ENCODE data around the gene TSSC4. TPM values are rescaled to one million over a fixed set of nuclear protein-coding genes. Genes with fewer than 3 reads are reported as not detected.

The TSSC4 gene
- total RNA-seq, 4 donors from 2014 or later = 13.3 to 38.9 (median 36.0) TPM

DNA sequence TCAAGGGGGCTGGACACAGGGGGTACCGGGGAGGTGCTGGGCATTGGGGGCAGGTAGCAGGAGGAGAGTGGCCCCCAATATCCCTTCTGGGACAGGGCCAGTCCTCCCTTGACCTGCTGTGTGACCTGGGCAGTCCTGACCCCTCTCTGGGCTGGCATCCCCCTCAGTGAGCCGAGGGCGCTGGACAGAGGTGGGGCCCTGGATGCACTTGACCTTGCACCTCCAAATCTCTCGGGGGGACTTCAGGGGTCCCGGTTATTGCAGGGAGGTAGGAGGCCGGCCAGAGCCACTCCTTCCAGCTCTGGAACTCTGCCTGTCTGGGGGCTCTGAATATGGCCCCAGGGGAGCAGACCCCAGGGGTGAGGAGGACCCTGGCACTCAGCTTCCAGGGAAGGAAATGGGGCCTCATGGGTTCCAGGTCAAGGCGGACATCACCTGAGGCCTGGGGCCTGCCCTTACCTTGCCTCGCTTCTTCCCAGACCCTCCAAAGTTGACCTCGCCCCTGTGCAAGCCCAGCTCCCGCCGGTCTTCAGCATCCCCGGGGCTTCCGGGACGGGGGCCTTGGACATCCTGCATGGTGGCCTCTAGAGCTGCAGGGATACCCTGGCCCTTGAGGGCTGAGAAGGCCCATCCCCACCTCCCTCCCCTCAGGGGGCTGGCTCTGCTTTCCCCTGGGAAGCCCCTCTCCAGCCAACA lies 22.1 kb downstream of the TSSC4 start:
- Histone ChIP-seq H3K36me3 (no peaks in the 10 kb centered on the region), H3K4me1 (peaks cover 9 to 18% (median 12%) of the 10 kb centered on the region in 4 donors), H3K4me3 (no peak overlapping the region), H3K9me3 (no peaks in the 10 kb centered on the region), H3K27ac (no peak overlapping the region), H3K27me3 (peaks cover 40% of the 10 kb centered on the region)
- in situ Hi-C loops (cut with MboI; ENCODE audit: low pct_ligation_motif_present in 1 of 4, low pct_unique_long_range_greater_than_20kb in 1 of 4, low sequenced_read_pairs in 3 of 4) = loop anchor here in 3 of 4 donors (10.0 to 25.0 kb wide), 7 partner anchors 108 to 472 kb away; no protein-coding TSS in a partner anchor
- 41% methylated on average over 6 of the region's 14 CpGs; no CpG with 5 or more reads in 1 of the 2 donors for WGBS, 2 donors (ENCODE audit: low coverage in 1 of 2)
- DNase-seq = no peak
- TF ChIP-seq POLR2AphosphoS5 (IDR thresholded peaks at IDR 0.05) = no peak
- intact Hi-C loops (cut with DNase I; ENCODE audit: low total_unique reads) = loop anchor here (10.0 kb wide), 1 partner anchor 472 kb away; no protein-coding TSS in a partner anchor

DNA sequence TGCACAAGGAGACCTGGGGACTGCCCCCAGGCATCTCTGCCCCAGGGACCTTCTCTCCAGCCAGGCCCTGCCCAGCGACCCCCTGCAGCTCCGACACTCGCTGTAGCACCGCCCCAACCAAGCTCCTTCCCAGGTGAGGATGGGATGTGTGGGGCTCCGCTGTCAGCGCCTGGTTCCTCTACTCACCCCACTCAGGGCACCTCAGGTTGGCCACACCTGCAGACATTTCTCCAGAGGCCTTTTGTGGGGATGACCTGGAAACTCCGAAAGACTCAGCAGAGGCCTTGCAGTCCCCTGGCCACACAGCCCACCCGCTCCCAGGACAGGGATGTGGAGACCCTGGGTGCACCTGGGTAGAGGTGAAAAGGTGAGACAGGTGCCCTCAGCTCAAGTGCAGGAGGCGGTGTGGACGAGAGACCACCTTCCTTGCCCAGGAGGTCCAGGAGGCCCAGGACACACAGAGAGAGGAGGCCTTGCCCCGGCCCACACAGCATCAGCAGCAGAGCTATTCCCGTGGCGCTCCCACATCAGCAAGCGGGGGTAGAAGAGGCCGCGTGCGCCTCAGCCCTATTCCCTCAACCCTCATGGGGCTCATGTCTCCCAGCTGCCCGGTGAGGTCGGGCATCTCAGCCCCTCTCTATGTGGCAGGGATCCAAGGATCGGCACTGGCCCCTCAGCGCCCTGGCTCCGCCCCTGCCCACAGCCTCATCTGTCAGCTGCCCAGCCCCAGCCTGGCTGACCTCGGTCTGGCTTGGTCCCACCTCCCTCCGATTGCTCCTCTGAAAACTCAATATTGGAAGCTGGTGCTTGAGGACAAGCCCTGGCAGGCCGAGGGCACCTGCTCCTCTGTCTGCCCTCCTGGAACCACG lies 22.8 kb downstream of the TSSC4 start:
- WGBS, 2 donors (ENCODE audit: low coverage in 1 of 2) = 68% methylated on average over 19 of the region's 26 CpGs; no CpG with 5 or more reads in 1 of the 2 donors
- no peak for TF ChIP-seq POLR2A (IDR thresholded peaks at IDR 0.05)
- TF ChIP-seq, protein P1, sequence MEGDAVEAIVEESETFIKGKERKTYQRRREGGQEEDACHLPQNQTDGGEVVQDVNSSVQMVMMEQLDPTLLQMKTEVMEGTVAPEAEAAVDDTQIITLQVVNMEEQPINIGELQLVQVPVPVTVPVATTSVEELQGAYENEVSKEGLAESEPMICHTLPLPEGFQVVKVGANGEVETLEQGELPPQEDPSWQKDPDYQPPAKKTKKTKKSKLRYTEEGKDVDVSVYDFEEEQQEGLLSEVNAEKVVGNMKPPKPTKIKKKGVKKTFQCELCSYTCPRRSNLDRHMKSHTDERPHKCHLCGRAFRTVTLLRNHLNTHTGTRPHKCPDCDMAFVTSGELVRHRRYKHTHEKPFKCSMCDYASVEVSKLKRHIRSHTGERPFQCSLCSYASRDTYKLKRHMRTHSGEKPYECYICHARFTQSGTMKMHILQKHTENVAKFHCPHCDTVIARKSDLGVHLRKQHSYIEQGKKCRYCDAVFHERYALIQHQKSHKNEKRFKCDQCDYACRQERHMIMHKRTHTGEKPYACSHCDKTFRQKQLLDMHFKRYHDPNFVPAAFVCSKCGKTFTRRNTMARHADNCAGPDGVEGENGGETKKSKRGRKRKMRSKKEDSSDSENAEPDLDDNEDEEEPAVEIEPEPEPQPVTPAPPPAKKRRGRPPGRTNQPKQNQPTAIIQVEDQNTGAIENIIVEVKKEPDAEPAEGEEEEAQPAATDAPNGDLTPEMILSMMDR (IDR thresholded peaks at IDR 0.05) = no peak
- no peak for TF ChIP-seq POLR2AphosphoS5 (IDR thresholded peaks at IDR 0.05)
- no peak for TF ChIP-seq EP300 (IDR thresholded peaks at IDR 0.05; ENCODE audit: low read depth)
- in situ Hi-C loops (cut with MboI; ENCODE audit: low pct_ligation_motif_present in 1 of 4, low pct_unique_long_range_greater_than_20kb in 1 of 4, low sequenced_read_pairs in 3 of 4) = loop anchor here in 3 of 4 donors (10.0 to 25.0 kb wide), 7 partner anchors 109 to 471 kb away; no protein-coding TSS in a partner anchor
- no peaks in the 10 kb centered on the region for H3K36me3 ChIP-seq
- no peak overlapping the region for H3K27ac ChIP-seq
- no peaks in the 10 kb centered on the region for H3K9me3 ChIP-seq
- no peak for DNase-seq
- intact Hi-C loops (cut with DNase I; ENCODE audit: low total_unique reads) = loop anchor here (10.0 kb wide), 1 partner anchor 471 kb away; no protein-coding TSS in a partner anchor
- peaks cover 40% of the 10 kb centered on the region for H3K27me3 ChIP-seq
- no peak overlapping the region for H3K4me3 ChIP-seq
- H3K4me1 ChIP-seq = peaks cover 9 to 20% (median 12%) of the 10 kb centered on the region in 4 donors

DNA sequence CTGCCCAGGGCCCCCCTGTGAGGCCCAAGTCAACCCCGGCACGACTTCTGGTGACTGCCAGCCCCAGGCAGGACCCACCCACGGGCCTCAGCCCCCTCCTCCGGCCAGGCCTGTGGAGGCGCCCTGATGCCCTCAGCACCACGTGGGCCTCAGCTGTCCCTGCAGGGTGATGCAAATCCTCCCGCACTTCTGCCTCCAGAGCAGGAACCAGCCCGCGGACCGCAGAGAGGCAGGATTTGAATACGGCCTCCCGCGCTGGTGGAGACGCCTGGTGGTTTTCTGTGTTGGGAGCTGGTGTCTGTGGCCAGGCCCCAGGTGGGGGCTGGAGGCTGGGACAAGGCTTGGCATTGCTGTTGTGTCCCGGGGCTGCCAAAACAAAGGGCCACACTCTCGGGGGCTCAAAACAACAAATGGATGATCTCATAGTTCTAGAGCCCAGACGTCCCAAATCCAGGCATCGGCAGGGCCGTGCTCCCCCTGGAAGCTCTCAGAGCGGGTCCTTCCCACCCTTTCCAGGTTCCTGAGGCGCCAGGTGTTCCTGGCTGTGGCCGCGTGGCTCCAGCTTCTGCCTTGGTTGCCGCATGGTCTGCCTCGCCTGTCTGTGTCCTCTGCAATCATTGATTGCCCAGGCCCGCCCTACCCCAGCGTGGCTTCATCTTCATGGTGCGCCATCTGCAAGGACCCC lies 24.4 kb downstream of the TSSC4 start:
- TF ChIP-seq POLR2A (IDR thresholded peaks at IDR 0.05) (no peak), POLR2AphosphoS5 (IDR thresholded peaks at IDR 0.05) (no peak), EP300 (IDR thresholded peaks at IDR 0.05; ENCODE audit: low read depth) (no peak)
- TF ChIP-seq, protein P1 (IDR thresholded peaks at IDR 0.05) = no peak
- Histone ChIP-seq H3K27me3 (peaks cover 40% of the 10 kb centered on the region), H3K4me3 (no peak overlapping the region), H3K27ac (no peak overlapping the region), H3K9me3 (no peaks in the 10 kb centered on the region), H3K4me1 (peaks cover 9 to 15% (median 9%) of the 10 kb centered on the region in 4 donors), H3K36me3 (no peaks in the 10 kb centered on the region)
- DNase-seq = no peak
- intact Hi-C loops (cut with DNase I; ENCODE audit: low total_unique reads) (loop anchor here (5.0 to 10.0 kb wide), 2 partner anchors 102 to 470 kb away; no protein-coding TSS in a partner anchor), in situ Hi-C loops (cut with MboI; ENCODE audit: low pct_ligation_motif_present in 1 of 4, low pct_unique_long_range_greater_than_20kb in 1 of 4, low sequenced_read_pairs in 3 of 4) (loop anchor here (5.0 to 25.0 kb wide), 10 partner anchors 107 to 472 kb away; partner anchors contain the start of gene CDKN1C (in 1 of the 4))
- 43 to 59% methylated on average over 3 to 27 of the region's 28 CpGs for WGBS, 2 donors (ENCODE audit: low coverage in 1 of 2)

DNA sequence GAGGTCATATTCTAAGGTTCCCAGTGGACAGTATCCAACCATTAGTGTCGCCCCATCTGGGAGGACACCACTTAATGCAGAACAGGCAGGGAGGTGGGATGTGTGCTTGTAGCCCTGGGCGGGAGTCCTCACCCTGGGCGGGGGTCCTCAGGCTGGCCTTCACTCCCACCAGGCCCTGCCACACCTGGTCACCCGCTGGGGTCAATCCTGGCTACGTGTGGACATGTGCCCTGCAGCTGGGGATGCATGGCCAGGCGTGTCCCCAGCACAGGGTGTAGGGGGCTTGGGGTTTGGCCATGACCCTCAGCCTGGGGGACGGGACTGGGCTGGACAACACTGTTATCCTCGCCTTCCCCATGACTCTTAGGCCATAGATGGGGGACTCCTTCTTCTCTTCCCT lies 25.0 kb downstream of the TSSC4 start:
- peaks cover 40% of the 10 kb centered on the region for H3K27me3 ChIP-seq
- H3K4me3 ChIP-seq = no peak overlapping the region
- WGBS, 2 donors (ENCODE audit: low coverage in 1 of 2) = 70% methylated on average over 7 of the region's 8 CpGs; no CpG with 5 or more reads in 1 of the 2 donors
- TF ChIP-seq EP300 (IDR thresholded peaks at IDR 0.05; ENCODE audit: low read depth) (no peak), POLR2AphosphoS5 (IDR thresholded peaks at IDR 0.05) (no peak)
- no peaks in the 10 kb centered on the region for H3K9me3 ChIP-seq
- intact Hi-C loops (cut with DNase I; ENCODE audit: low total_unique reads) = loop anchor here (5.0 to 10.0 kb wide), 2 partner anchors 102 to 469 kb away; no protein-coding TSS in a partner anchor
- in situ Hi-C loops (cut with MboI; ENCODE audit: low pct_ligation_motif_present in 1 of 4, low pct_unique_long_range_greater_than_20kb in 1 of 4, low sequenced_read_pairs in 3 of 4) = loop anchor here (5.0 to 25.0 kb wide), 9 partner anchors 107 to 472 kb away; partner anchors contain the start of gene CDKN1C (in 1 of the 4)
- DNase-seq = no peak
- H3K4me1 ChIP-seq = peaks cover 4 to 9% (median 5%) of the 10 kb centered on the region in 4 donors
- no peak overlapping the region for H3K27ac ChIP-seq
- no peaks in the 10 kb centered on the region for H3K36me3 ChIP-seq
